GM18511 (cell line): ENCODE results near the gene SHE.

ENCODE experiments used
- ATAC-seq: cut with Tn5 transposase; IDR thresholded peaks from one replicate; pipeline ENCODE4 v1.9.1; 2021; ENCODE audit warnings: mild to moderate bottlenecking, moderate library complexity; ENCODE audit not compliant: unreplicated experiment

The SHE gene

GRCh38 chr1:154481053-154481452 is 21.2 kb downstream of the SHE start:
- ATAC-seq: no peak

GRCh38 chr1:154479764-154480421 is 22.3 kb downstream of the SHE start:
- ATAC-seq: no peak

GRCh38 chr1:154478639-154479038 is 23.6 kb downstream of the SHE start:
- no peak for ATAC-seq

- no peak for ATAC-seq
Measured at GRCh38 chr1:154478013-154478412, 24.2 kb downstream of the SHE start.

- no peak for ATAC-seq
Measured at GRCh38 chr1:154476791-154477190, 25.4 kb downstream of the SHE start.

- ATAC-seq: no peak
Measured at GRCh38 chr1:154474802-154475201, 27.4 kb downstream of the SHE start.

- ATAC-seq: no peak
Measured at GRCh38 chr1:154471304-154471703, 30.9 kb downstream of the SHE start.

GRCh38 chr1:154469844-154470560 is 32.2 kb downstream of the SHE start:
- no peak for ATAC-seq

- no peak for ATAC-seq
Measured at GRCh38 chr1:154468535-154469250, 33.5 kb downstream of the SHE start.

- ATAC-seq: no peak
Measured at GRCh38 chr1:154467434-154468102, 34.6 kb downstream of the SHE start.

- ATAC-seq: no peak
Measured at GRCh38 chr1:154466921-154467417, 35.2 kb downstream of the SHE start.

GRCh38 chr1:154466206-154466605 is 36.0 kb downstream of the SHE start:
- no peak for ATAC-seq

- ATAC-seq: no peak
Measured at GRCh38 chr1:154465621-154466195, 36.5 kb downstream of the SHE start.

GRCh38 chr1:154463512-154463990 is 38.7 kb downstream of the SHE start:
- ATAC-seq: no peak

GRCh38 chr1:154460695-154461260 is 41.4 kb downstream of the SHE start:
- no peak for ATAC-seq

- no peak for ATAC-seq
Measured at GRCh38 chr1:154459080-154459479, 43.1 kb downstream of the SHE start.

GRCh38 chr1:154456631-154457030 is 45.6 kb downstream of the SHE start:
- no peak for ATAC-seq

GRCh38 chr1:154454386-154455120 is 47.7 kb downstream of the SHE start:
- ATAC-seq: no peak

- no peak for ATAC-seq
Measured at GRCh38 chr1:154453574-154454352, 48.4 kb downstream of the SHE start.
